Fibroblast of lung (primary cell): ENCODE results near the gene MYO18A. TPM values are rescaled to one million over a fixed set of nuclear protein-coding genes. Genes with fewer than 3 reads are reported as not detected.

ENCODE experiments used
- DNase-seq, 2 donors: peaks; one replicate each; pipeline versions ENCODE4 v3.0.0 to v3.0.0-alpha.2; 2010; ENCODE audit warnings: low read depth in 2 of 2
- H2AFZ ChIP-seq: 2 replicates; pipeline ENCODE4 v1.5.1; 2012; ENCODE audit warnings: low read length, control low read depth, inconsistent platforms
- H3K27ac ChIP-seq: 2 replicates; pipeline ENCODE4 v1.5.1; 2011; ENCODE audit warnings: low read length, control low read depth; ENCODE audit not compliant: insufficient read depth
- H3K27me3 ChIP-seq: 2 replicates; pipeline ENCODE4 v1.5.1; 2011; ENCODE audit warnings: mild to moderate bottlenecking, low read length; ENCODE audit not compliant: control insufficient read depth, insufficient read depth
- H3K36me3 ChIP-seq: 2 replicates; pipeline ENCODE4 v1.5.1; 2011; ENCODE audit warnings: low read length; ENCODE audit not compliant: control insufficient read depth, insufficient read depth
- H3K4me1 ChIP-seq: 2 replicates; pipeline ENCODE4 v1.5.1; 2011; ENCODE audit warnings: low read length; ENCODE audit not compliant: control insufficient read depth, insufficient read depth; ENCODE audit errors: extremely low read depth
- H3K4me2 ChIP-seq: 2 replicates; pipeline ENCODE4 v1.5.1; 2011; ENCODE audit warnings: low read length, control low read depth; ENCODE audit not compliant: insufficient read depth; ENCODE audit errors: extremely low read depth
- H3K4me3 ChIP-seq, 4 experiments: fragments of 200-600 bp in 1 of 4; sonication (generic) in 1 of 4; replicated peaks in 1 of 4; 2 replicates each; pipeline ENCODE4 v1.5.1; 2011 to 2016; ENCODE audit warnings: low read length in 4 of 4, low read depth in 3 of 4, mild to moderate bottlenecking in 3 of 4, control low read depth in 2 of 4, inconsistent platforms in 1 of 4, mixed read lengths in 1 of 4; ENCODE audit not compliant: insufficient read depth in 1 of 4; ENCODE audit errors: control extremely low read depth in 1 of 4
- H3K79me2 ChIP-seq: 2 replicates; pipeline ENCODE4 v1.5.1; 2012; ENCODE audit warnings: mild to moderate bottlenecking, low read length, inconsistent platforms; ENCODE audit not compliant: control insufficient read depth, insufficient read depth
- H3K9ac ChIP-seq: 2 replicates; pipeline ENCODE4 v1.5.1; 2011; ENCODE audit warnings: mild to moderate bottlenecking, low read length, control low read depth; ENCODE audit not compliant: insufficient read depth
- H3K9me3 ChIP-seq: 2 replicates; pipeline ENCODE4 v1.5.1; 2012; ENCODE audit warnings: low read depth, low read length; ENCODE audit not compliant: control insufficient read depth, insufficient read depth
- H4K20me1 ChIP-seq: 2 replicates; pipeline ENCODE4 v1.5.1; 2011; ENCODE audit warnings: low read length; ENCODE audit not compliant: control insufficient read depth, insufficient read depth; ENCODE audit errors: extremely low read depth
- EZH2 ChIP-seq: IDR thresholded peaks from 2 replicates; pipeline ENCODE4 v1.5.1; 2012; ENCODE audit warnings: low read length, control low read depth, mild to moderate bottlenecking; ENCODE audit errors: missing control alignments
- polyA plus RNA-seq, 2 donors: library from polyadenylated mRNA; depleted of rRNA in 1 of 2; stranded (reverse) in 1 of 2; unstranded in 1 of 2; fragments of >200 nt; gene quantifications; 2 replicates each; pipeline ENCODE4 v1.2.1, GENCODE V29; 2011 to 2012; ENCODE audit warnings: missing spikeins in 1 of 2
- total RNA-seq: library from RNA; depleted of rRNA; stranded (reverse); fragments of >200 nt; gene quantifications from 2 replicates; pipeline ENCODE4 v1.2.1, GENCODE V29; 2014
- TF ChIP-seq, protein P1 (sequence below), 2 donors: IDR thresholded peaks in 1 of 2; conservative IDR thresholded peaks in 1 of 2; 1 replicate in 1 of 2; 2 replicates in 1 of 2; pipeline ENCODE4 v1.5.1; 2011 to 2012; ENCODE audit warnings: low read length in 2 of 2, control low read depth in 1 of 2, inconsistent platforms in 1 of 2, low read depth in 1 of 2, mild to moderate bottlenecking in 1 of 2

Gene MYO18A
- total and polyA plus RNA-seq, 2 donors (not counting 1 experiment from before 2014, with no cell fraction given), result 11.7 to 133 TPM

DNA sequence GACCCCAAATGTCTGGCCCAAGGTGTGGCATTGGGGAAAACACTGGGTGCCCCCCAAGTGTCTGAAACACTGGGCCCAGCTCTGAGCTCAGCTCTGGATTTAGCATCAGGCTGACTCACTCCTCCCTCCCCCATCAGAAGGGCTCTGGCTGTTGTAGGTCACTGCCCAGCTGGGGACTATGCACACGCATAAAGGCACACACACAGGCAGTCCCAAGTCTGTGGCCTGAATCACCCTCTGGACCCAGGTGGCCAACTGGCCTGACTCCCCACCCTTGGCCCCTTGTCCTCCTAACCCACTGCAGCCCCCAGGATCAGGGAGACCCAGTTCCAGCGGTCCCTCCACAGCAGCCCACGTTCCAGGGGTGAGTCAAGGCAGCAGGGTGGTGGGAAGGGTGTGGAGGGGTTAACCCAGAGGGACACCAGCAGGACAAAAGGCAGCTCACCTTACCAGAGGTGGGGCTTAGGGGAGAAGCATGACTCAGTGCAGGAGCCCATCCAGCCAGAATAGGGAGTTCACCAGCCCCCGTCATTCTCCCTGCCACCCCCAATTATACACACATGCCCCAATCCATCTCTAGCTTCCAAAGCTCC lies 47.0 kb downstream of the MYO18A start:
- Histone ChIP-seq H3K4me1 (peaks cover 35% of the 10 kb centered on the region), H3K27me3 (no peaks in the 10 kb centered on the region), H3K36me3 (no peaks in the 10 kb centered on the region), H3K27ac (peak overlapping the region; percentile 96), H2AFZ (no peak overlapping the region), H3K9ac (no peak overlapping the region), H3K4me2 (peak overlapping the region; percentile 78), H3K4me3 (peak overlapping the region in 1 of 4 experiments; percentile 22), H4K20me1 (no peaks in the 10 kb centered on the region), H3K9me3 (no peaks in the 10 kb centered on the region), H3K79me2 (peaks cover 9% of the 10 kb centered on the region)
- TF ChIP-seq, protein P1, sequence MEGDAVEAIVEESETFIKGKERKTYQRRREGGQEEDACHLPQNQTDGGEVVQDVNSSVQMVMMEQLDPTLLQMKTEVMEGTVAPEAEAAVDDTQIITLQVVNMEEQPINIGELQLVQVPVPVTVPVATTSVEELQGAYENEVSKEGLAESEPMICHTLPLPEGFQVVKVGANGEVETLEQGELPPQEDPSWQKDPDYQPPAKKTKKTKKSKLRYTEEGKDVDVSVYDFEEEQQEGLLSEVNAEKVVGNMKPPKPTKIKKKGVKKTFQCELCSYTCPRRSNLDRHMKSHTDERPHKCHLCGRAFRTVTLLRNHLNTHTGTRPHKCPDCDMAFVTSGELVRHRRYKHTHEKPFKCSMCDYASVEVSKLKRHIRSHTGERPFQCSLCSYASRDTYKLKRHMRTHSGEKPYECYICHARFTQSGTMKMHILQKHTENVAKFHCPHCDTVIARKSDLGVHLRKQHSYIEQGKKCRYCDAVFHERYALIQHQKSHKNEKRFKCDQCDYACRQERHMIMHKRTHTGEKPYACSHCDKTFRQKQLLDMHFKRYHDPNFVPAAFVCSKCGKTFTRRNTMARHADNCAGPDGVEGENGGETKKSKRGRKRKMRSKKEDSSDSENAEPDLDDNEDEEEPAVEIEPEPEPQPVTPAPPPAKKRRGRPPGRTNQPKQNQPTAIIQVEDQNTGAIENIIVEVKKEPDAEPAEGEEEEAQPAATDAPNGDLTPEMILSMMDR (conservative IDR thresholded peaks at IDR 0.05 in 1 of 2, IDR thresholded peaks at IDR 0.05 in 1 of 2; ENCODE audit: low read depth in 1 of 2, low read length in 2 of 2), result no peak
- no peak for TF ChIP-seq EZH2
- DNase-seq, result peak; percentile 83 to 85

DNA sequence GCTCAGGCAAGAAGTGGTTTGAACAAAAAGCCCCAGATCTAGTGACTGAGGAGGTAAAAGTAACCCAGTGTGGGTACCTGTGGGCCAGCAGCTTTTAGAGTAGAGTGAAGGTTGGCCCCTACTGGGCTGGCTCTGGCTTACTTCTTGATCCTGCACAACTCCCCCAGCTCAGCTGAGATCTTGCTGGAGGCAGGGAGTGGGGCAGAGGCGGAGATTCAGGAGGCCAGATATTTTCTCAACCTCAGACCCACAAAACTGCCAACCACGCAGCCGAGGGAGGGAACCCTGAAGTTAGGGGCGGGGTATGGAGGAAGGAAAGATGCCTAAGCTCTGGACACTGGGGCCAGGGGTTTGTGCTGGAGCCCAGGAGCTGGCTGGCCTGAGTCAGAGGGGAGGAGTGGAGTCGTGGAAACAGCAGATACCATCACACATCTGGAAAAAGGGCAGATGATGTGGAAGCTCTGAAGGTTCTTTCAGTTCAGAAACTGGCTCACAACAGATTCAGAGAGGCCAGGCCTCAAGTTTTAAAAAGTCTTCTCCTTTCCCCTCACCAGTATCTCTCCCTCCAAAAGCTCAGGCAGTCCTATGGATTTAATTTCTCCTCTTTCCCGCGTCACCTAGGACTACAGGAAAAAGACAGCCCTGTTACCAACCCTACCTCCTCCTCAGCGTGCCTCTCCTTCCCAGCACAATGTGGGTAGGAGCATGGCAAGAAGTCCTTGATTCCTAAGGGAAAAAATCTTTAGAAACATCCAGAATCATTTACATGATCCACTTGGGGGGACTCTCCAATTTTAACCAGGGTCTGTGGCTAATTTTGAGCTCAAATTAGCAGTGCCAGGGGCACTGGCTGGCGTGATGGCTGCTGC lies 48.1 kb downstream of the MYO18A start:
- peaks cover 30% of the 10 kb centered on the region for H3K4me1 ChIP-seq
- no peak for TF ChIP-seq EZH2
- TF ChIP-seq, protein P1 (conservative IDR thresholded peaks at IDR 0.05 in 1 of 2, IDR thresholded peaks at IDR 0.05 in 1 of 2; ENCODE audit: low read depth in 1 of 2, low read length in 2 of 2), result no peak
- H3K4me2 ChIP-seq, result peak overlapping the region; percentile 74
- H3K27me3 ChIP-seq, result no peaks in the 10 kb centered on the region
- H3K9me3 ChIP-seq, result no peaks in the 10 kb centered on the region
- peak overlapping the region in 1 of 4 experiments; percentile 4 for H3K4me3 ChIP-seq
- no peak overlapping the region for H2AFZ ChIP-seq
- no peaks in the 10 kb centered on the region for H4K20me1 ChIP-seq
- H3K9ac ChIP-seq, result peak overlapping the region; percentile 11
- H3K79me2 ChIP-seq, result peaks cover 5% of the 10 kb centered on the region
- peak overlapping the region; percentile 96 for H3K27ac ChIP-seq
- peak; percentile 88 to 91 for DNase-seq
- H3K36me3 ChIP-seq, result peaks cover 4% of the 10 kb centered on the region

DNA sequence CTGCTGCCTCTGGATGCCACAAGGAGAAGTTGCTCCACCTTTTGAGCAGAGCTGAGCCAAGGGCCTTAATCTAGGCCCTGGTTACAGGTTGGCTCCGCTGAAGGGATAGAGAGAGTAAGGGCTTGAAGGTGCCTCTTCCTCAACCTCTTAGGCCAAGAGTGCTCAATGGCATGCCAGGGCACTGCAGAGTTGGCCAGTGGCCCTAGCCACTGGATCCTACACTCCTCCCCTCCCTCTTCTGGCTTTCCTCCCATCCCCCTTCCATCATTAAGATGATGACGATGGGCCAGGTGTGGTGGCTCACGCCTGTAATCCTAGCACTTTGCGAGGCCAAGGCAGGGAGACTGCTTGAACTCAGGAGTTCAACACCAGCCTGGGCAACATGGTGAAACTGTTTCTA lies 50.5 kb downstream of the MYO18A start:
- H3K4me1 ChIP-seq, result peaks cover 27% of the 10 kb centered on the region
- H3K79me2 ChIP-seq, result peaks cover 5% of the 10 kb centered on the region
- H3K36me3 ChIP-seq, result peaks cover 4% of the 10 kb centered on the region
- H3K9me3 ChIP-seq, result no peaks in the 10 kb centered on the region
- no peak overlapping the region for H2AFZ ChIP-seq
- H4K20me1 ChIP-seq, result no peaks in the 10 kb centered on the region
- H3K27me3 ChIP-seq, result no peaks in the 10 kb centered on the region
- no peak for DNase-seq
- no peak overlapping the region for H3K9ac ChIP-seq
- H3K4me2 ChIP-seq, result no peak overlapping the region
- TF ChIP-seq, protein P1 (conservative IDR thresholded peaks at IDR 0.05 in 1 of 2, IDR thresholded peaks at IDR 0.05 in 1 of 2; ENCODE audit: low read depth in 1 of 2, low read length in 2 of 2), result no peak
- TF ChIP-seq EZH2, result no peak
- H3K4me3 ChIP-seq, result no peak overlapping the region
- H3K27ac ChIP-seq, result no peak overlapping the region
